ENCODE data around the gene CEACAM19. TPM values are rescaled to one million over a fixed set of nuclear protein-coding genes. Genes with fewer than 3 reads are reported as not detected.
"Not testable (repeated sequence)": the region's sequence is repeated elsewhere in the genome, so short reads cannot be mapped to it uniquely, and the experiment has no call there.

The CEACAM19 gene
- polyA plus RNA-seq, 3 donors = 7.6 TPM; not detected in 2

GRCh38 chr19:44707794-44708193 lies 36.5 kb downstream of the CEACAM19 start:
- Histone ChIP-seq H3K27me3 (ENCODE audit: control insufficient read depth in 2 of 2, insufficient read depth in 2 of 2, low read length in 2 of 2) (no peaks in the 10 kb centered on the region), H3K27ac (ENCODE audit: low read depth in 1 of 2, low read length in 2 of 2) (no peak overlapping the region), H4K20me1 (ENCODE audit: insufficient read depth, low read length) (no peaks in the 10 kb centered on the region), H3K4me2 (replicated peaks; ENCODE audit: extremely low read depth, low read length, poor library complexity, severe bottlenecking) (no peak overlapping the region), H3K9ac (ENCODE audit: insufficient read depth, low read length, poor library complexity, severe bottlenecking) (no peak overlapping the region), H3K79me2 (ENCODE audit: insufficient read depth, low read length) (no peaks in the 10 kb centered on the region), H2AFZ (ENCODE audit: insufficient read depth, low read depth, low read length, poor library complexity, severe bottlenecking) (no peak overlapping the region), H3K4me3 (replicated peaks in 1 of 3; ENCODE audit: low read depth in 2 of 3, low read length in 3 of 3) (no peak overlapping the region), H3K4me1 (ENCODE audit: control insufficient read depth in 1 of 2, insufficient read depth in 2 of 2, low read length in 2 of 2) (peaks cover 0 to 1% of the 10 kb centered on the region in 2 donors), H3K36me3 (replicated peaks in 1 of 2; ENCODE audit: control insufficient read depth in 1 of 2, insufficient read depth in 2 of 2, low read length in 2 of 2) (no peaks in the 10 kb centered on the region), H3K9me3 (replicated peaks in 1 of 2; ENCODE audit: control insufficient read depth in 1 of 2, insufficient read depth in 1 of 2, low read length in 2 of 2) (no peaks in the 10 kb centered on the region)
- WGBS (ENCODE audit: insufficient coverage) = 94% methylated on average over 20 of the region's 20 CpGs
- DNase-seq = no peak
- no peak overlapping the region for H3K4me3 Mint-ChIP-seq
- no peaks in the 10 kb centered on the region for H3K36me3 Mint-ChIP-seq
- peaks cover 3% of the 10 kb centered on the region for H3K4me1 Mint-ChIP-seq
- peaks cover 0 to 6% (median 2%) of the 10 kb centered on the region in 3 donors for H3K27me3 Mint-ChIP-seq (ENCODE audit: low read depth in 3 of 3)
- peak overlapping the region in 1 of 7 donors; percentile 40 for H3K27ac Mint-ChIP-seq
- TF ChIP-seq, protein P1, sequence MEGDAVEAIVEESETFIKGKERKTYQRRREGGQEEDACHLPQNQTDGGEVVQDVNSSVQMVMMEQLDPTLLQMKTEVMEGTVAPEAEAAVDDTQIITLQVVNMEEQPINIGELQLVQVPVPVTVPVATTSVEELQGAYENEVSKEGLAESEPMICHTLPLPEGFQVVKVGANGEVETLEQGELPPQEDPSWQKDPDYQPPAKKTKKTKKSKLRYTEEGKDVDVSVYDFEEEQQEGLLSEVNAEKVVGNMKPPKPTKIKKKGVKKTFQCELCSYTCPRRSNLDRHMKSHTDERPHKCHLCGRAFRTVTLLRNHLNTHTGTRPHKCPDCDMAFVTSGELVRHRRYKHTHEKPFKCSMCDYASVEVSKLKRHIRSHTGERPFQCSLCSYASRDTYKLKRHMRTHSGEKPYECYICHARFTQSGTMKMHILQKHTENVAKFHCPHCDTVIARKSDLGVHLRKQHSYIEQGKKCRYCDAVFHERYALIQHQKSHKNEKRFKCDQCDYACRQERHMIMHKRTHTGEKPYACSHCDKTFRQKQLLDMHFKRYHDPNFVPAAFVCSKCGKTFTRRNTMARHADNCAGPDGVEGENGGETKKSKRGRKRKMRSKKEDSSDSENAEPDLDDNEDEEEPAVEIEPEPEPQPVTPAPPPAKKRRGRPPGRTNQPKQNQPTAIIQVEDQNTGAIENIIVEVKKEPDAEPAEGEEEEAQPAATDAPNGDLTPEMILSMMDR (IDR thresholded peaks at IDR 0.05) = no peak
- H3K9me3 Mint-ChIP-seq = no peaks in the 10 kb centered on the region
- intact Hi-C loops (cut with micrococcal nuclease) = no loop called here

DNA sequence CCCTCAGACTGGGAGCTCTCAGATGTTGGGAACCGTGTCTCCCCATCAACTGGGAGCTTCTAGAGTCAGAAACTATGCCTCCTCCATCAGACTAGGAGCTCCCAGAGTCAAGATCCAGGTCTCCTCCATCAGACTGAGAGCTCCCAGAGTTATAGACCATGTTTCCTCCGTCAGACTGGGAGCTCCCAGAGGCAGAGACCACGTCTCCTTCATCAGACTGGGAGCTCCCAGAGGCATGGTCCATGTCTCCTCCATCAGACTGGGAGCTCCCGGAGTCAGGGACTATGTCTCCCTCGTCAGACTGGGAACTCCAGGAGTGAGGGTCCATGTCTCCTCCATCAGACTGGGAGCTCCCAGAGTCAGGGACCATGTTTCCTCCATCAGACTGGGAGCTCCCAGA lies 37.7 kb downstream of the CEACAM19 start:
- no peak overlapping the region for H3K4me3 ChIP-seq (replicated peaks in 1 of 3; ENCODE audit: low read depth in 2 of 3, low read length in 3 of 3)
- no peaks in the 10 kb centered on the region for H3K9me3 ChIP-seq (replicated peaks in 1 of 2; ENCODE audit: control insufficient read depth in 1 of 2, insufficient read depth in 1 of 2, low read length in 2 of 2)
- H3K27me3 Mint-ChIP-seq (ENCODE audit: low read depth in 3 of 3) = peaks cover 0 to 4% (median 1%) of the 10 kb centered on the region in 3 donors
- no peaks in the 10 kb centered on the region for H3K27me3 ChIP-seq (ENCODE audit: control insufficient read depth in 2 of 2, insufficient read depth in 2 of 2, low read length in 2 of 2)
- H2AFZ ChIP-seq (ENCODE audit: insufficient read depth, low read depth, low read length, poor library complexity, severe bottlenecking) = no peak overlapping the region
- H3K27ac Mint-ChIP-seq = no peak overlapping the region
- no peak overlapping the region for H3K4me3 Mint-ChIP-seq
- intact Hi-C loops (cut with micrococcal nuclease) = no loop called here
- no peaks in the 10 kb centered on the region for H4K20me1 ChIP-seq (ENCODE audit: insufficient read depth, low read length)
- H3K9ac ChIP-seq (ENCODE audit: insufficient read depth, low read length, poor library complexity, severe bottlenecking) = no peak overlapping the region
- no peak overlapping the region for H3K4me2 ChIP-seq (replicated peaks; ENCODE audit: extremely low read depth, low read length, poor library complexity, severe bottlenecking)
- peaks cover 8% of the 10 kb centered on the region for H3K4me1 Mint-ChIP-seq
- H3K79me2 ChIP-seq (ENCODE audit: insufficient read depth, low read length) = no peaks in the 10 kb centered on the region
- DNase-seq = no peak
- H3K36me3 ChIP-seq (replicated peaks in 1 of 2; ENCODE audit: control insufficient read depth in 1 of 2, insufficient read depth in 2 of 2, low read length in 2 of 2) = no peaks in the 10 kb centered on the region
- TF ChIP-seq, protein P1 (IDR thresholded peaks at IDR 0.05) = no peak
- H3K27ac ChIP-seq (ENCODE audit: low read depth in 1 of 2, low read length in 2 of 2) = no peak overlapping the region
- peaks cover 0 to 4% (median 0%) of the 10 kb centered on the region in 7 donors for H3K9me3 Mint-ChIP-seq
- H3K36me3 Mint-ChIP-seq = no peaks in the 10 kb centered on the region
- H3K4me1 ChIP-seq (ENCODE audit: control insufficient read depth in 1 of 2, insufficient read depth in 2 of 2, low read length in 2 of 2) = peaks cover 0 to 4% of the 10 kb centered on the region in 2 donors
- WGBS (ENCODE audit: insufficient coverage) = 87% methylated on average over 5 of the region's 5 CpGs

GRCh38 chr19:44709434-44710266 lies 38.4 kb downstream of the CEACAM19 start:
- not testable (repeated sequence) for H3K36me3 ChIP-seq (replicated peaks in 1 of 2; ENCODE audit: control insufficient read depth in 1 of 2, insufficient read depth in 2 of 2, low read length in 2 of 2); H3K4me1 ChIP-seq (ENCODE audit: control insufficient read depth in 1 of 2, insufficient read depth in 2 of 2, low read length in 2 of 2); H3K27me3 ChIP-seq (ENCODE audit: control insufficient read depth in 2 of 2, insufficient read depth in 2 of 2, low read length in 2 of 2); H3K4me1 Mint-ChIP-seq; H2AFZ ChIP-seq (ENCODE audit: insufficient read depth, low read depth, low read length, poor library complexity, severe bottlenecking); H3K36me3 Mint-ChIP-seq; H3K79me2 ChIP-seq (ENCODE audit: insufficient read depth, low read length); H3K4me3 Mint-ChIP-seq; H3K9me3 ChIP-seq (replicated peaks in 1 of 2; ENCODE audit: control insufficient read depth in 1 of 2, insufficient read depth in 1 of 2, low read length in 2 of 2); H3K9ac ChIP-seq (ENCODE audit: insufficient read depth, low read length, poor library complexity, severe bottlenecking); H3K27ac ChIP-seq (ENCODE audit: low read depth in 1 of 2, low read length in 2 of 2); H3K27me3 Mint-ChIP-seq (ENCODE audit: low read depth in 3 of 3); H3K27ac Mint-ChIP-seq; H3K9me3 Mint-ChIP-seq; H4K20me1 ChIP-seq (ENCODE audit: insufficient read depth, low read length); DNase-seq; H3K4me3 ChIP-seq (replicated peaks in 1 of 3; ENCODE audit: low read depth in 2 of 3, low read length in 3 of 3); H3K4me2 ChIP-seq (replicated peaks; ENCODE audit: extremely low read depth, low read length, poor library complexity, severe bottlenecking)
- WGBS (ENCODE audit: insufficient coverage) = 100% methylated on average over 3 of the region's 4 CpGs
- intact Hi-C loops (cut with micrococcal nuclease) = loop anchor here in 1 of 2 donors (10.0 kb wide), 1 partner anchor 135 kb away; no protein-coding TSS in a partner anchor

Data from CD14-positive monocyte (primary cell).